ENCODE measurements around the gene PIK3R1.

PIK3R1 gene

GRCh38 chr5:68274847-68275651, 59.5 kb downstream of the PIK3R1 start:
- DNase-seq = no peak

GRCh38 chr5:68276740-68277139, 61.2 kb downstream of the PIK3R1 start:
- no peak for DNase-seq

- no peak for DNase-seq
Measured at GRCh38 chr5:68277431-68277830, 61.9 kb downstream of the PIK3R1 start.

- no peak for DNase-seq
Measured at GRCh38 chr5:68279984-68280383, 64.4 kb downstream of the PIK3R1 start.

GRCh38 chr5:68282001-68282400, 66.4 kb downstream of the PIK3R1 start:
- no peak for DNase-seq

GRCh38 chr5:68283766-68284165, 68.2 kb downstream of the PIK3R1 start:
- DNase-seq = no peak

- DNase-seq = no peak
Measured at GRCh38 chr5:68285075-68285840, 69.7 kb downstream of the PIK3R1 start.

GRCh38 chr5:68285851-68286611, 70.5 kb downstream of the PIK3R1 start:
- no peak for DNase-seq

GRCh38 chr5:68286612-68286912, 71.0 kb downstream of the PIK3R1 start:
- no peak for DNase-seq

- no peak for DNase-seq
Measured at GRCh38 chr5:68287631-68287975, 72.0 kb downstream of the PIK3R1 start.

GRCh38 chr5:68287976-68288706, 72.6 kb downstream of the PIK3R1 start:
- DNase-seq = peak; percentile 89

GRCh38 chr5:68288707-68289134, 73.2 kb downstream of the PIK3R1 start:
- DNase-seq = peak; percentile 57

GRCh38 chr5:68289498-68289897, 73.9 kb downstream of the PIK3R1 start:
- no peak for DNase-seq

- DNase-seq = no peak
Measured at GRCh38 chr5:68290260-68290674, 74.7 kb downstream of the PIK3R1 start.

GRCh38 chr5:68290847-68291246, 75.3 kb downstream of the PIK3R1 start:
- no peak for DNase-seq

GRCh38 chr5:68292316-68292715, 76.8 kb downstream of the PIK3R1 start:
- DNase-seq = no peak

GRCh38 chr5:68295772-68296171, 80.2 kb downstream of the PIK3R1 start:
- no peak for DNase-seq

GRCh38 chr5:68296895-68297294, 81.3 kb downstream of the PIK3R1 start:
- no peak for DNase-seq

GRCh38 chr5:68297656-68298055, 82.1 kb downstream of the PIK3R1 start:
- DNase-seq = no peak

GRCh38 chr5:68298479-68298878, 82.9 kb downstream of the PIK3R1 start:
- no peak for DNase-seq

- no peak for DNase-seq
Measured at GRCh38 chr5:68299105-68299504, 83.5 kb downstream of the PIK3R1 start.

GRCh38 chr5:68299575-68299974, 84.0 kb downstream of the PIK3R1 start:
- no peak for DNase-seq
